Measurements from ENCODE around the gene SYNGAP1. TPM values are rescaled to one million over a fixed set of nuclear protein-coding genes. Genes with fewer than 3 reads are reported as not detected.

The SYNGAP1 gene
- total RNA-seq, 1 donor from 2014 or later: 48.6 TPM

- Mint-ChIP-seq H3K9me3 (ENCODE audit: unreplicated experiment) (no peaks in the 10 kb centered on the region), H3K27ac (ENCODE audit: unreplicated experiment) (no peak overlapping the region), H3K4me1 (ENCODE audit: unreplicated experiment) (peaks cover 43% of the 10 kb centered on the region), H3K27me3 (ENCODE audit: unreplicated experiment) (peaks cover 14% of the 10 kb centered on the region), H3K4me3 (ENCODE audit: unreplicated experiment) (no peak overlapping the region), H3K36me3 (ENCODE audit: low read depth, unreplicated experiment) (peaks cover 37% of the 10 kb centered on the region)
- DNase-seq (ENCODE audit: low spot score): no peak
- TF ChIP-seq, protein P1, sequence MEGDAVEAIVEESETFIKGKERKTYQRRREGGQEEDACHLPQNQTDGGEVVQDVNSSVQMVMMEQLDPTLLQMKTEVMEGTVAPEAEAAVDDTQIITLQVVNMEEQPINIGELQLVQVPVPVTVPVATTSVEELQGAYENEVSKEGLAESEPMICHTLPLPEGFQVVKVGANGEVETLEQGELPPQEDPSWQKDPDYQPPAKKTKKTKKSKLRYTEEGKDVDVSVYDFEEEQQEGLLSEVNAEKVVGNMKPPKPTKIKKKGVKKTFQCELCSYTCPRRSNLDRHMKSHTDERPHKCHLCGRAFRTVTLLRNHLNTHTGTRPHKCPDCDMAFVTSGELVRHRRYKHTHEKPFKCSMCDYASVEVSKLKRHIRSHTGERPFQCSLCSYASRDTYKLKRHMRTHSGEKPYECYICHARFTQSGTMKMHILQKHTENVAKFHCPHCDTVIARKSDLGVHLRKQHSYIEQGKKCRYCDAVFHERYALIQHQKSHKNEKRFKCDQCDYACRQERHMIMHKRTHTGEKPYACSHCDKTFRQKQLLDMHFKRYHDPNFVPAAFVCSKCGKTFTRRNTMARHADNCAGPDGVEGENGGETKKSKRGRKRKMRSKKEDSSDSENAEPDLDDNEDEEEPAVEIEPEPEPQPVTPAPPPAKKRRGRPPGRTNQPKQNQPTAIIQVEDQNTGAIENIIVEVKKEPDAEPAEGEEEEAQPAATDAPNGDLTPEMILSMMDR (IDR thresholded peaks at IDR 0.05; ENCODE audit: unreplicated experiment): no peak
Observed at GRCh38 chr6:33452496-33452895, 32.6 kb downstream of the SYNGAP1 start.

- peak overlapping the region; percentile 91 for H3K4me3 Mint-ChIP-seq (ENCODE audit: unreplicated experiment)
- H3K4me1 Mint-ChIP-seq (ENCODE audit: unreplicated experiment): peaks cover 35% of the 10 kb centered on the region
- TF ChIP-seq, protein P1 (IDR thresholded peaks at IDR 0.05; ENCODE audit: unreplicated experiment): no peak
- H3K36me3 Mint-ChIP-seq (ENCODE audit: low read depth, unreplicated experiment): peaks cover 27% of the 10 kb centered on the region
- no peaks in the 10 kb centered on the region for H3K9me3 Mint-ChIP-seq (ENCODE audit: unreplicated experiment)
- H3K27me3 Mint-ChIP-seq (ENCODE audit: unreplicated experiment): peaks cover 11% of the 10 kb centered on the region
- H3K27ac Mint-ChIP-seq (ENCODE audit: unreplicated experiment): peak overlapping the region; percentile 61
- no peak for DNase-seq (ENCODE audit: low spot score)
Observed at GRCh38 chr6:33453393-33454008, 33.6 kb downstream of the SYNGAP1 start.

- Mint-ChIP-seq H3K4me1 (ENCODE audit: unreplicated experiment) (peaks cover 32% of the 10 kb centered on the region), H3K36me3 (ENCODE audit: low read depth, unreplicated experiment) (peaks cover 20% of the 10 kb centered on the region), H3K9me3 (ENCODE audit: unreplicated experiment) (no peaks in the 10 kb centered on the region), H3K4me3 (ENCODE audit: unreplicated experiment) (peak within 1 kb of the TSS; percentile 91), H3K27me3 (ENCODE audit: unreplicated experiment) (peaks cover 10% of the 10 kb centered on the region), H3K27ac (ENCODE audit: unreplicated experiment) (peak within 1 kb of the TSS; percentile 84)
- DNase-seq (ENCODE audit: low spot score): peak; percentile 94
- TF ChIP-seq, protein P1 (IDR thresholded peaks at IDR 0.05; ENCODE audit: unreplicated experiment): no peak
Observed at GRCh38 chr6:33454009-33454946, 34.4 kb downstream of the SYNGAP1 start, which contains the start of gene ZBTB9. Gene ZBTB9 (plus strand): TSS chr6:33454576. CDS start chr6:33455101, 525 bp downstream.

- TF ChIP-seq, protein P1 (IDR thresholded peaks at IDR 0.05; ENCODE audit: unreplicated experiment): no peak
- no peak for DNase-seq (ENCODE audit: low spot score)
- Mint-ChIP-seq H3K36me3 (ENCODE audit: low read depth, unreplicated experiment) (peaks cover 16% of the 10 kb centered on the region), H3K27ac (ENCODE audit: unreplicated experiment) (peak overlapping the region; percentile 84), H3K4me3 (ENCODE audit: unreplicated experiment) (peak overlapping the region; percentile 91), H3K9me3 (ENCODE audit: unreplicated experiment) (no peaks in the 10 kb centered on the region), H3K4me1 (ENCODE audit: unreplicated experiment) (peaks cover 28% of the 10 kb centered on the region), H3K27me3 (ENCODE audit: unreplicated experiment) (peaks cover 10% of the 10 kb centered on the region)
Observed at GRCh38 chr6:33455051-33455450, 35.2 kb downstream of the SYNGAP1 start.
